Activated gamma-delta T cell treated with Interleukin-2 at 50 U/mL for 16 hours (primary cell): ENCODE measurements around the gene USP48.

Experiments used
- DNase-seq: peaks from one replicate; pipeline ENCODE4 v3.0.0-alpha.2; 2020

USP48 gene

DNA sequence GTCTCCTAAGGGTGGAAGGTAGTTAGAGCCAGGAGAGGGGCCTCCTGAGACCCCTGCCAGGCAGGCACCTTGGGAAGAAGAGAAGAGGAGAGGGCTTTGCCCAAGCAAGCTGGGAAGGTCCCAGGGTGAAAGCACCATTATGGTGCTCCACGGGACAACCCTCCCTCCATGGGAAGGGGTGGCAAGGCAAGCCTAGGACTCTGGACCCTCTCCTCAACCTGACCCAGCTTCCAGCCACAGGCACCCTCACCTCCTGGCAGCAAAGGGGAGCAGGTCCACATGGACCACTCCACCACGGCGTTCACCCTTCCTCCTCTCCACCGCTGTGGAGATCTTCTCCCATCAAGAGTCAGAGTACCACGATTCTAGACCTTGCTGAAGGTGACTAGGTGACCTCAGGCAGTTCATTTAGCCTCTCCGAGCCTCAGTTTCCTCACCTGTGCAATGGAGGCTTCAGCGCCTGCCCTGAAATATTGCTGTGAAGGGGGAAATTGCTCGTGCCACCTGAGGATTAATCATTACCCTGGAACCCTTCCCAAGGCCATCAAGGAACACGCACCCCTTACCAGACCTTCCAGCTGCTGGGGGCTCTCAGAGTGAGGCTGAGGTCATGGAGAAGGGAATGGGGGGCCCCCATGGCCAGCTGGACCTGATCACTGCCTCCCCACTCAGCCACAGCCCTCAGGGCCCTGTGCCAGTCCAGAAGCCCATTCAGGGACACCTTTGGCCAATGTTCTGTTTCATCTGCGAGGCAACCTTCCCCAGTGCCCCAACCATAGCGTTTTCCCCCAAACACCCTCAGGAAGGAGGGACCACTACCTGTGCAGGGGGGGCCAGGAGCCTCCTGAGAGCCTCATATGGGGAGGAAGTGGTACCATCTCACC, 115.4 kb downstream of the USP48 start:
- no peak for DNase-seq

DNA sequence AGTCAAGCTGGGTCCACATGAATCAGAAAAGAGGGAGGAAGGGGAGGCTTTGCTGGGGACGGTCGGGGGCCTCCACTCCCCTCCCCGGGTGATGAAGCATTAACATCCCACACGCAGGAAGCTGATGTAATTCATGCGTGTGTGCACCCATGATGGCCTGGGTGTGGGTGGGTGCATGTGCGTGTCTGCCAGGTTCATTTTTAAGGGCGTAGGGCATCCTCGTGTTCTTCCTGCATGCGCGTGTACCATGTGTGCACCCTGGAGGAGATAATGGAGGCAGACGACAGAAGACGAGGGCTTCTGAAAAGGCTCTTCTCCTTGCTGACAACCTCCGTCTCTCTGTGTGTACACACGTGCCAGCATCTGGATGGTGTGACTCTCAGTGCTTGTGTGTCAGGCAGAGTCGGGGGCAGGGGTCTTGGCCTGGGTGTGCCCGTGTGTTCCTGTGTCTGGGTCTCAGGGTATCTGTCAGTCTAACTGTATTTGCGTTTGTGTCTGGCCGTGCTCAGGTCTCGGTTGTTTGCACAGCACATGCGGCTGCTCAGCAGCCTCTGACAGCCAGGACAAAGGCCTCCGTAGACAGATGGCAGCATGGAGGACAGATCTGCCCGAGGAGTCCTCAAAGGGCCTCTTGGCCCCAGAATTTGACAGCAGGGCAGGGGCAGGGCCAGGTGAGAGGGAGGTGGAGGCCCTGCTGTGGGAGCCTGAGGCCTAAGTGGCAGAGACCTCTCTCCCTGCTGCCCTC, 116.2 kb downstream of the USP48 start:
- no peak for DNase-seq

DNA sequence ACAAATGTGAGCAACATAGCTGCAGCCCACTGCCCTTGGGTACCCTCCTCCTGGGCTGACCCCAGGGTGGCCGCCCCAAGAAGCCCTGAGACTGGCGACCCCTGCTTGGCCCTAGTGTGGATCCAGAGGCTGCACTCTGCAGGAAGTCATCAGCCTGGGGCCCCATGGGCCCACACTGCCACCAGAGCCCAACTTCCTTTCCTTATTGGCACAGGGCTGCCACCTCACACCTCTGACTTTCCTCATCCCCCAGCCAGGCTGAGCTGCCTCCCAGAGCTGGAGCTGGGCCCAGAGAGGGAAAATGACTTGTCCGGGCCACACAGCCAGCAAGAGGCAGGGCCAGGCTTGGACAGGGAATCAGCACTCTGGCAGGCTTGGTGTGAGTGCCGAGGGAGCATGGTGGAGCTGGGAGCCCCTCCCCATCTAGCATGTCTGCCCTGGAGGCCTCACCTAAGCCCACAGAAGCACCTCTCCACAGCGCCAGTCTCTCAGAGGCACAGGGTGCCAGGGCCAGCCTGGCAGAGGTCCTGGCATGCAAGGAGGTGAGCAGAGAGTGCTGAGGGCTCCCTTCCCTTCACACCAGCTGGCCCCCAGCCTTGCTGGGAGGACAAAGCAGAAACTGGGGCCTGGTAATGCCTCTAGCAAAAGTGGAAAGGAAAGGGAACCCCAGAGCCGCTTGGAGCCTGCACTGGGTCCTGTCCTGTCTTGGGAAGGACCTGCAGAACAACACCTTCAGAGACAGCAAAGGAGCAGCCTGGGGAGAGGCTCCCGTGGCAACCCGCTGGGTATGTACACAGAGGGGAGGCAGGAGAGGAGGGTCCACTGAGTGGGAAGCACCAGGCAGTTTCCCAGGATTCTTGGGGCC, 117.0 kb downstream of the USP48 start:
- no peak for DNase-seq

DNA sequence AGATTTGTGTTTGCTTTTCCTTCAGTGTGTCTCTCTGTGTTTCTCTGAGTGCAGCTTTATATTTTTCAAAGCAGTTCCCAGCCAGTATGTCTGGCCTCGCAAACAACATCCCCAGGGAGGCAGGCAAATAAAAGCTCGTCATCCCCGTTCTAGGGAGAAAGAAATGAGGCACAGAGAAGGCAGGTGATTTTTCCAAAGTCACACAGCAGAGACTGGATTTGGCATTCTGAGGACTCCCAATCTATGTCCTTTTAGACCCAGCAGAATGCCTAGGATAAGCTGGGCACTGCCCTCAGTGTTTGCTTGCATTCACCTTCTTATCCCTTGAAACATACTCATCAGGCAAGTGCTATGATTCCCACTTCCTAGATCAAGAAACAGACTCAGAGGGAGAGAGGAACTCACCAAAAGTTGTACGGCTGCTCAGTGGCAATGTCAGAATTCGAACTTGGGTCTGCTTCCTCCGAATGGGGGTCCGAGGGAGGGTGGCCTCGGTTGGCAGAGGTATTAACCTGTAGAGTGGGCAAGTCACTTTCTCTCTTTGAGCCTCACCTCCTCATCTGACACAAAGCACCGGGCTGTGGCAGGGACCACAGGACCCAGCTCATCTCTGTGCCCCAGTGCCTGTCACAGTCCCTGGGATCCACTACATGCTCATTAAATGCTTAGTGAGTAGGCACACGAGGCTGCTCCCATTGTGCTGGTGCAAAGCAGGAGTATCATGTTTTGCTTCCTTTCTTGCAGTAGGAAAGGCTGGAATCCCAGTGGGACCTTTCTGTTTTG, 118.0 kb downstream of the USP48 start:
- no peak for DNase-seq

DNA sequence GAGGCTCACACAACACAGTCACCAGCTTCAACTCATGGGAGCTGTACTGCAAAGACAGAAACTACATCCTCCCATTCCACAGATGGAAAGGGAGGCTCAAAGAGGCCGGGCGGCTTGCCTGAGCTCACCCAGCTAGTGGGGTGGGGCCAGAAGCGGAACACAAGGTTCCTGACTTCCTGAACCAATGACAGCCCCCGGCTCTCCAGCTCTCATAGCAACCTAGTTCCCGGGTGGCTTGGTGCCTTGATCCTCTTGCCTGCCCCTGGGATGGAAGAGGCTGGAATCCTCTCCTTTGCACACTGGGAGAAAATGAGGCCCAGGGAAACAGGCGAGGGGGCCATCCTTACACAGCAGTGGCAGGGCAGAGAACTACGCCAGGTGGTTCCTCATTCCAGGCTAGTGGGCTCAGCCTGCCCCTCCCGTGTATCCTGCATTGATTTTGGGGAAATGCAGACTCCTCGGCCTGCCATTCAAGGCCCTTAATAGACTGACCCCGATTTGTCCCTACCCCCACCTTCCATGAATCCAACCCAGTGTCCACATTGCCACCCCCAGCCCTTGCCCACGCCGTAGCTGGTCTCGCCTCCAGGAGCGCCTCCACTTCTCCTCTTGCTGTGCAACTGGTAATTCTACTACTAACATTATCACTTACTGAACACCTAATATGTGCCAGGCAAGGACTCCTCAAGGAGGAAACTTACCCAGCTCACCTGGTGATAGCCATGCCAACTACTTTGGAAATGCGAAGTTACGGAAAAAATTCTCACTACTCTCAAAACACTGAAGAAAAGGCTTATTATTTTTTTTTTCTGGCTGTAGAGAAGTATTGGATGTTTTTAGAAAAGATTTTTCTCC, 118.8 kb downstream of the USP48 start:
- DNase-seq: no peak

DNA sequence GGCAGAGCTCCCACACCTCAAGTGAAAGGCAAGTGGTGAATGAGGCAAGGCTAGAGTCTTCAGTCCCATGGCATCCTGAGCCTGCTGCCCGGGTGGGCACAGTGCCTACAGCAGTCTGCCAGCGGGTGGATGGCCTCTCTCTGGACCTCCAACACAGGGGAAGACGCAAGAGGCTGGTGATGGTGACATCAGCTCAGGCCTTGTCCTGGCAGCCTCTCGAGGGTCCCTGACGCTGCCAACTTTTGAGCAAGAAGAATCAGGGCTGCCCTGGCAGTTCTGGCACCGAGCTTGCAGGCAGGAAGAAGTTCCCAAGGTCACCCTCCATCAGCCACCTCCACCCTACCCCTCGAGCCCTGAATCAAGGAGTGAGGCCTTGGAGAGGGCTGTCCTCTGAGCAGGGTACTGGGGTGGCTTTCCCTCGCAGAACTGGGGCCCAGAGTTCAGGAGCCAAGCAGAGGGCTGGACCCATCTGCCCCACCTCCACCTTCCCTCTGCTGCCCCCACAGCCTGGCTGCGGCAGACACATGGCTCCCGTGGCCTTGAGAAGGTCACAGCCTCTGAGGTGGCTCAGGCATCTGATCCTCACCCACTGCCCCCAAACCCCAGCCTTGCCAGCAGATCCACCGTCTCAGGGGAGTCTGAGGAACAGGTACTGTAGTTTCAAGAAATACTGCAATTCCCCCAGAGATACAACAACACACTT, 119.5 kb downstream of the USP48 start:
- DNase-seq: no peak

GRCh38 chr1:21662426-21663247, 120.3 kb downstream of the USP48 start:
- DNase-seq: no peak

GRCh38 chr1:21661886-21662285, 121.1 kb downstream of the USP48 start:
- DNase-seq: no peak

GRCh38 chr1:21659924-21660326, 123.0 kb downstream of the USP48 start:
- no peak for DNase-seq

DNA sequence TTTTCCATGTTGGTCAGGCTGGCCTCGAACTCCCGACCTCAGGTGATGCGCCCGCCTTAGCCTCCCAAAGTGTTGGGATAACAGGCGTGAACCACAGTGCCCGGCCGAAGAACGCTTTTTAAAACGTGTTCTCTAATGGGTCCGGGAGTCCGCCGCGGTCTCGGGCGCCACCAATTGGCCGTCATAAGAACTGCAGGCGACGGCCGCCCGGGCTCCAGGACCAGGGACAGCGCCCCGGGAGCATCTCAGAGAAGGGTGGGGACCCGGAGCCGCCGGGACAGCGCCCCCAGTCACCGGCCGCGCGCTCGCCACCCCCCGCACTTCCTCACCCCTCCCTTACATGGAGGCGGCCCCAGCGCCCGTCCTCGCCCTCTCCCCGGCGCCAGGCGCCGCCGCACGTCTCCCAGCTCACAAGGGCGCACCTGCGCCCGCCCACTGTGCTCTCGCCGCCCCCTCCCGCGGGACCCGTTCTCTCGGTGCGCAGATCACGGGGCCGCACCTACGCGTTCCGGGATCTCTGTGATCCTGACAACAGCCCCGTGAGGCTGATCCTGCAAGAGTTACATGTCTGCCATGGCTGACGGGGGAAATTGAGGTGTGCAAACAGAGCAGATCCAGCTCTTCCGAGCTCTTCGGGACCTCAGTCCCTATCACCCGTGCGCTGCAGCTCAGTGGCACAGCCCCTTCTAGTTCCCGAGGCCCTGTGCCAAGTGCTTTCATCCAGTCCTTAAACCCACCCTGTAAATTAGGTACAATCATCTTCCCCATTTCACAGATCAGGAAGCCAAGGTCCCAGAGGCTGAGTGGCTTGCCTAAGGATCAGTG, 123.6 kb downstream of the USP48 start:
- DNase-seq: peak; percentile 71

GRCh38 chr1:21657456-21658190, 125.3 kb downstream of the USP48 start:
- no peak for DNase-seq

DNA sequence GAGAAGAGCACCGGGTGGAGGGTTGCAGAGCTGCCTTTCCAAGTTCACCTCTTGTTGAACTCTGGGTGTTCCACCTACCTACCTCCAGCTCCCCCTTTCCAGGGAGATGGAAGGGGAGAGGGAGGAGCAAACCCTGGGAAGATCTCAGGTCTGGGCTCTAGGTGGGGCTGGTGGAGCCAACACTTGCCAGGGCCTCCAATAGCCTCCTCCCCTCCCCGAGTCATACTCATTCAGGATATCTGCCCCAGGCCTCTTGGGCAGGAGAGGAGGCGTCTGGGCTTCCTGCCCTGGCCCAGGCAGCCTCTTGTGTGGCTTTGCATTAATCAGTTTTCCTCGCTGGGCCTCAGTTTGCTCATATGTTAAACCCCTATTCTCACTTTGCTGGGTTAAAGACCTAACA, 127.2 kb downstream of the USP48 start:
- no peak for DNase-seq

- no peak for DNase-seq
Measured at GRCh38 chr1:21655259-21655658, 127.7 kb downstream of the USP48 start.

GRCh38 chr1:21654209-21654608, 128.7 kb downstream of the USP48 start:
- no peak for DNase-seq

DNA sequence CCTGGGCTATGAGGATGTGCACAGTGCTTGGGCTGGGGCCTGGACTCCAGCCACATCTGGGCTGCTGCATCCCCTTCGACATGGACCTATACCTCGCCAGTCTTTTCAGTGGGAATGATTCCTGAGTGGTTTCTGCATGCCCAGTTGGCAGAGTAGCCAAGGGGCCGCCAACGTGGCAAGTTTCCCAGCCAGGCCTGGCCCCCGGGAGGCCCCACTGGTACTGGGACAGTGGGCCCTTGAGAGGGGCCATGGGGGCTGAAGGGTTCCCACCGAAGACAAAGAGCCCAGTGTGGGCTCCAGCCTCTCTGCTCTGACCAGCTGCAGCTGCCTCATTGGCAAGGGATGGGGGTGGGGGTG, 129.2 kb downstream of the USP48 start:
- DNase-seq: no peak

DNA sequence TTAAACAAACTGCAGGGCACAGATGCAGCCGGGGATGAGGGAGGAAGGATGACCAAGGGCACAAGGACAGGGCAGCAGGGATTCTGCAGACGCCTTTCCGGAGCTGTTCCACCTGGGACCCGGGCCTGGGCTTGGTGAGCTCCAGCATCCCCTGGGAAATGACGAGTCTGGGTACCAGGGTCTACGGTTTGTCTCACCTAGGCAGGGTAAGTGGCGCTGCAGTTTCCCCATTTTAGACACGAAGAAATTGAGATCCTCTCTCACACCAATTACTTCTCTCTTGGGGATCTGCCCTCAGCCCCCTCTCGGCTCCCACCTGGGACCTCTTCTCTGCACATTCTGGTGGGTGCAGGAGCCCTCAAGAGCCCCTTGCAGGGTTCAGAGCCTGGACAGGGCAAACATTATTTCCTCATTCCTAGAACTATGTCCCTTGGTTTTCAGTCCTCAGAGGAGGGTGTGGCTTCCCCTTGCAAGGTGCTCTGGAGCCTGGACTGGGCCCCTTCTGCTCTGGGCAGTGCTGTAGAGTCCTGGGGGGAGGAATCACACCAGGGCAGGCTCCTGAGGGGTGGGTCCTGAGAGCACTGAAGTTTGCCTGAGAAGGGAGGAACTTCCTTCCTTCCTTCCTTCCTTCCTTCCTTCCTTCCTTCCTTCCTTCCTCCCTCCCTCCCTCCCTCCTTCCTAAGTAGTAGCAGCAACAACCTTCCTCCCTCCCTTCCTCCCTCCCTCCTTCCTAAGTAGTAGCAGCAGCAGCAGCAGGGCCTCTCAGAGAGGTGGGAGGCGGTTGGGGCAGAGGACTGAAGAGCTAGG, 129.8 kb downstream of the USP48 start:
- no peak for DNase-seq
